C4-2B (cell line): ENCODE results near the gene NT5C3B.

Experiments used
- ZFX ChIP-seq: fragments of 450-650 bp; IDR thresholded peaks from 2 replicates; pipeline ENCODE4 v1.6.1; 2017
- TF ChIP-seq, protein P1 (sequence below): fragments of 450-650 bp; conservative IDR thresholded peaks from 2 replicates; pipeline ENCODE4 v1.5.1; 2017; ENCODE audit warnings: mild to moderate bottlenecking

DNA sequence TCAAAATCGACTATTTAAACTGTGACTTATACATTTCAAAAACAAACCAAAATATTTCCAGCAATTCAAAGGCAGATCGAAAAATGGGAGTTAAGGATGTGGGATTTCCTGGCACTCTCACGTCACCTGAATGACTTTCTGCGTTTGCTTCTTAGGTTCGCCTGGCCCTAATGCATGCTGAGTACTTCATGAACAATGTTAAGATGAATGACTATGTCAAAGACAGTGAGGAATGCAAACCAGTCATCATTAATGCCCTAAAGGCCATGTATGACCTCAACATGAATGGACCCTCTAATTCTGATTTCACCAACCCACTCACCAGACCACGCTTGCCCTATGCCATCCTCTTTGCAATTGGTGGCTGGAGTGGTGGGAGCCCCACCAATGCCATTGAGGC lies 8.9 kb upstream of the NT5C3B start:
- TF ChIP-seq, protein P1, sequence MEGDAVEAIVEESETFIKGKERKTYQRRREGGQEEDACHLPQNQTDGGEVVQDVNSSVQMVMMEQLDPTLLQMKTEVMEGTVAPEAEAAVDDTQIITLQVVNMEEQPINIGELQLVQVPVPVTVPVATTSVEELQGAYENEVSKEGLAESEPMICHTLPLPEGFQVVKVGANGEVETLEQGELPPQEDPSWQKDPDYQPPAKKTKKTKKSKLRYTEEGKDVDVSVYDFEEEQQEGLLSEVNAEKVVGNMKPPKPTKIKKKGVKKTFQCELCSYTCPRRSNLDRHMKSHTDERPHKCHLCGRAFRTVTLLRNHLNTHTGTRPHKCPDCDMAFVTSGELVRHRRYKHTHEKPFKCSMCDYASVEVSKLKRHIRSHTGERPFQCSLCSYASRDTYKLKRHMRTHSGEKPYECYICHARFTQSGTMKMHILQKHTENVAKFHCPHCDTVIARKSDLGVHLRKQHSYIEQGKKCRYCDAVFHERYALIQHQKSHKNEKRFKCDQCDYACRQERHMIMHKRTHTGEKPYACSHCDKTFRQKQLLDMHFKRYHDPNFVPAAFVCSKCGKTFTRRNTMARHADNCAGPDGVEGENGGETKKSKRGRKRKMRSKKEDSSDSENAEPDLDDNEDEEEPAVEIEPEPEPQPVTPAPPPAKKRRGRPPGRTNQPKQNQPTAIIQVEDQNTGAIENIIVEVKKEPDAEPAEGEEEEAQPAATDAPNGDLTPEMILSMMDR: no peak
- TF ChIP-seq ZFX: no peak
